ENCODE results near the gene ETS1.

GRCh38 chr11:128613300-128613995 is 26.1 kb upstream of the ETS1 start:
- TF ChIP-seq EZH2 (IDR thresholded peaks at IDR 0.05; ENCODE audit: borderline replicate concordance, insufficient read depth, low read length, poor library complexity, severe bottlenecking): no peak
- no peak for TF ChIP-seq CTCF (IDR thresholded peaks at IDR 0.05; ENCODE audit: poor library complexity, severe bottlenecking)
- no peak for TF ChIP-seq RAD21 (conservative IDR thresholded peaks at IDR 0.05)
